Testis (tissue), 2 donors: ENCODE measurements around the gene MAP3K4.

Experiments
- CTCF ChIP-seq, 3 experiments: fragments of 450-650 bp in 2 of 3; fragments of 200-600 bp in 1 of 3; sonication (generic) in 1 of 3; IDR thresholded peaks; one replicate each; pipeline ENCODE4 v1.5.1; 2016 to 2019; ENCODE audit warnings: antibody characterized with exemption in 3 of 3, mild to moderate bottlenecking in 2 of 3, moderate library complexity in 1 of 3
- POLR2A ChIP-seq: fragments of 450-650 bp; IDR thresholded peaks from one replicate; pipeline ENCODE4 v1.6.1; 2017; ENCODE audit warnings: antibody characterized with exemption, mild to moderate bottlenecking, moderate library complexity

GRCh38 chr6:160962835-160963623 is 28.5 kb upstream of the MAP3K4 start:
- no peak for TF ChIP-seq POLR2A
- TF ChIP-seq CTCF (IDR thresholded peaks at IDR 0.05), result no peak
